ENCODE results near the gene SERTM1.
A peak's percentile ranks its signal among the peaks of the same experiment; 100 is the strongest.

SERTM1 gene

GRCh38 chr13:36681894-36682624 is 8.2 kb downstream of the SERTM1 start:
- DNase-seq (ENCODE audit: insufficient read length, low spot score): no peak
- peak; percentile 16 for FAIRE-seq
- TF ChIP-seq CTCF (IDR thresholded peaks at IDR 0.05; ENCODE audit: insufficient read depth, missing control alignments): no peak

- no peak for FAIRE-seq
- TF ChIP-seq CTCF (IDR thresholded peaks at IDR 0.05; ENCODE audit: insufficient read depth, missing control alignments): no peak
- DNase-seq (ENCODE audit: insufficient read length, low spot score): no peak
Observed at GRCh38 chr13:36683701-36684100, 9.9 kb downstream of the SERTM1 start.

GRCh38 chr13:36685927-36686326 is 12.1 kb downstream of the SERTM1 start:
- FAIRE-seq: no peak
- no peak for TF ChIP-seq CTCF (IDR thresholded peaks at IDR 0.05; ENCODE audit: insufficient read depth, missing control alignments)
- DNase-seq (ENCODE audit: insufficient read length, low spot score): no peak

- no peak for TF ChIP-seq CTCF (IDR thresholded peaks at IDR 0.05; ENCODE audit: insufficient read depth, missing control alignments)
- FAIRE-seq: no peak
Observed at GRCh38 chr13:36696410-36697010, 22.7 kb downstream of the SERTM1 start.

GRCh38 chr13:36700170-36700569 is 26.4 kb downstream of the SERTM1 start:
- FAIRE-seq (no peak), DNase-seq (ENCODE audit: insufficient read length, low spot score) (no peak)
- TF ChIP-seq CTCF (IDR thresholded peaks at IDR 0.05; ENCODE audit: insufficient read depth, missing control alignments): no peak

More at GRCh38 chr13:36696410-36697010, 22.7 kb downstream of the SERTM1 start:
- no peak for DNase-seq (ENCODE audit: insufficient read length, low spot score)

- no peak for TF ChIP-seq CTCF (IDR thresholded peaks at IDR 0.05; ENCODE audit: insufficient read depth, missing control alignments)
- DNase-seq (ENCODE audit: insufficient read length, low spot score) (no peak), FAIRE-seq (no peak)
Observed at GRCh38 chr13:36706755-36707154, 32.9 kb downstream of the SERTM1 start.

All from D721Med (cell line).